Activated T-helper 9 cell treated with anti-CD3 and anti-CD28 coated beads, Interleukin-2, amount 50 U/mL, for 16 hours (primary cell): Measurements from ENCODE around the gene KRT23.

ENCODE experiments used
- DNase-seq: peaks from one replicate; pipeline ENCODE4 v3.0.0-alpha.2; 2020; ENCODE audit warnings: low read depth

Gene KRT23

DNA sequence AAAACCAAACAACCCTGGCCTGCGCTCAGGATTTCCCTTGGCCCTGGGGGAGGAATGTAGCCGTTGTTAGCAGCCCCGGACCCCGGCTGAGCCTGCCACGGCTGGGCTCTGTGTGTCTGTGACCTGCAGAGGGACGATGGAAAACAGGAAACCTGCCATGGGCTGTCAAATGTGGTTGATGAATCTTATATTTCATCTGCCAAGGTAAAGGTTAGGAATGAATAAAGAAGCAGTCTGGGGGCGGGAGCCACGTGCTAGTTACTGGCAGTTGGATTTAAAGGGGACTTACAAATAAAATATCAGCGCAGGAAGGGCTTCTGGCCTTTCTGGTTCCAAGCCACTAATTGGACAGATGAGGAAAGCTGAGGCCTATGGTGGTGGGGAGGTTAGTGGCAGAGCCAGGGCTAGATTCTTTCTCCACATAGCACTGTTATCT lies at the start of gene KRT23:
KRT23 (minus strand) TSS at position 263 of the 436 bp plus-strand sequence. CDS start 1,043 bp downstream, outside the sequence.
- DNase-seq, result no peak

DNA sequence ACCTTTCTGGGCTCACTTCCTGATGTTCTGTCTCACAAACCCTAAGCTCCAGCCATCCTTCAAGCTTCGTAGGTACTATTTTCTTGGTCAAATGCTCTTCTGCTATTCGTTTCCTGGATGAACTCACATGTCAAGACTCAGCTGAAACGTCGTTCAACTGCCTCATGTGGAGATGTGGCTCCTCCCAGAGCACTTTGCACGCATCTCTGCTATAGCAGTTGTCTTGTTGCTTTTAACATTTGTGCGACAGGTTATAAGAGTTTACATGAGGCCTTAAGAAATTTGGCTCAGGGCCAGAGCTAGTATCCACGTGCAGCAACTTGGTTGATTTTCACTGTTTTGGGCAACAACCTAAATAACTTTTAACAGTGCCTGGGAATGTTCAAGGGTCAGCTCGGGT lies 49.5 kb upstream of the KRT23 start:
- DNase-seq, result no peak

DNA sequence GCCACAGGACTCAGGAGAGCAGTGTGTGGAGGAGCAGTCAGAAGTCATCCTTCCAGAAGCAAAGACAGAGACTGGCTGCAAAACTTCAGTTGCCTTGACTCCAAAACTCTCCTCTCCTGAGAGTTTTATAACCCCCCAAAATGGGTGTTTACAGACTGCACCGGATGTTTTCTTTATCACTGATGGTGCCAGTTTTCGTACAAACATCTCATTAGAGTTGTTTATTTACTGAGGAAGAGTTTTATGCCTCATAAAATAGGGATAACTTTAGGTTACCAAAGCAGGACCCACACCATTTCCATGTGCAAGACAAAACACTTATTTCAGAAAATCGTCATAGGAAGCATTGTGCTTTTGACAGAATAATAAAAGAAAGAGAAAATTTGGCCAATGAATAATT lies 46.8 kb upstream of the KRT23 start, which contains the start of gene KRT40:
KRT40 (minus strand) TSS at position 101 of the 400 bp plus-strand sequence; CDS start at position 48, 53 bp downstream.
- DNase-seq, result no peak

DNA sequence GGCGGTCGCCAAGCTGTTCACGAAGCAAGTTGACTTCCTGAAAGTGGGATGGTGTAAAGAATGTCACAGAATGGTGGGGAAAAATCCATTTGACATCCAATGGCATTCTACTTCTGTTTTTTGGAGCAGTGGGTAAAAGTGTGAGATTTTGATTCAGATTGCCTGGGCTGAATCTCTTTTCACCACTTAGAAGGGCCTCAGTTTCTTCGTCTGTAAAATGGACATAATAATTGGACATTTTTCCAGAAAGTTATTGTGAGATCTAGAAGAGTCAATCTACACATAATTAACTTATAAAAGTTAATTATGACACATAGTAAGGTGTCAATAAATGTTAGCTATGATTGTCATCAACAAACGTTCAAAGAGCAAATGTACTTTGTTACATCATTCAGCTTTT lies 43.7 kb upstream of the KRT23 start:
- DNase-seq, result no peak

- no peak for DNase-seq
Observed at GRCh38 chr17:40980596-40980995, 43.1 kb upstream of the KRT23 start.

DNA sequence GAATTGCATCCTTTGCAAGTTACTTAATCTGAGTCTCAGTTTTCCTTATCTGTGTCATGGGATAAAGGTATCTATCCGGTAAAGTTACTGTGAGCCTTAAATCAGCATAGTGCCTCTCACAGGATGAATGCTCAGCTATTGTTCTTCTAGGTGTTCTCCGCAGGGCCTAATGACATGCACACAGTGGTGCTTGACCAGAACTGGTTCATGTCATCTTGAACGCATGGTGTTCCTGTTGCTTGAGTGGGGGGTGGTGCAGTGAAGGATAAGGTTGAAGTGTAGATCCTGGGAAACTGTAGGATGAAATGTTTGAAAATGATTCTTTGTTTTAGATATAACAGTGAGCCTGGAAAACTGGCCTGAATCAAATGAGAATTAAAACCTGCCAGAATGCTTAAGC lies 42.7 kb upstream of the KRT23 start:
- DNase-seq, result no peak

DNA sequence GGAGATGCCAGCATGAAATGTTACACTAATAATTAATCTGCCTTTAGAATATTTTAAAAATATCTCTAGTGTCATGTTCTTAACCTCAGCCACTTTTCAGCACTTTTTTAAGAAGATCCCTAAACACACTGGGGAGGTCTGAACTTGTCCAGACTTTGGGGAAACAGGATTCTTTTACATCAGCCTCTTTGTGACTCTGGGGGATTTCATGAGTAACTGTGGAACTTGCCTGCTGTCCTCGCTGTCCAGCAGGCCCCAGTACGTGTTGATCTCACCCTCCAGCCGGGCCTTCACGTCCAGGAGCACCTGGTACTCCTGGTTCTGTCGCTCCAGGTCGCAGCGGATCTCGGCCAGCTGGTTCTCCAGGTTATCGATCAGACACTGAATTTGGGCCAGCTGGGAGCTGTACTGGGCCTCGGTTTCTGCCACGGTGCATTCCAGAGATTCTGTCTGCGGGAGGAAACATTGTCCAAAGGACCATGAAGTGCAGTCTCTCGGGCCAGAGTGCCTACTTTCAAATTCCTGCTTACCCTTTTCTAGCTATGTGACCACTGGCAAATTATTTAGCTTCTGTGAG lies 41.2 kb upstream of the KRT23 start:
- no peak for DNase-seq

GRCh38 chr17:40975516-40975915 lies 38.1 kb upstream of the KRT23 start:
- no peak for DNase-seq

- no peak for DNase-seq
Observed at GRCh38 chr17:40974366-40974765, 36.9 kb upstream of the KRT23 start.

DNA sequence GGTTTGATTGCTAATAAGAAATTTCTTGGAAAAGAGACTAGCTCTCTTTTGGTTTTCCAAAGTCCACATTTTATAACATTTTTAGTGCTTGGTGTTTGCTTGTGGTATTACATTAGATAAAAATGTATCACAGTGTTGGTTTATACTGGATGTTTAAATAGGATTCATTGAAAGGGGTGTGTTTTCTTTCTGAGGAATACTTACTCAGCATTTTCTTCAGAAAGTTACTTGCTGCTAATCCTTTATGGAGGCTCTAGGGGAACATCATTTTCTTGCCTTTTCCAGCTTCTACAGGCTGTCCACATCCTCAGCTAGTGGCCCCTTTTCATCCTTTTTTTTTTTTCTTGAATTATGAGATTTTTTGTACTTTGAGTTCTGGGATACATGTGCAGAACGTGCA lies 30.1 kb upstream of the KRT23 start:
- no peak for DNase-seq

DNA sequence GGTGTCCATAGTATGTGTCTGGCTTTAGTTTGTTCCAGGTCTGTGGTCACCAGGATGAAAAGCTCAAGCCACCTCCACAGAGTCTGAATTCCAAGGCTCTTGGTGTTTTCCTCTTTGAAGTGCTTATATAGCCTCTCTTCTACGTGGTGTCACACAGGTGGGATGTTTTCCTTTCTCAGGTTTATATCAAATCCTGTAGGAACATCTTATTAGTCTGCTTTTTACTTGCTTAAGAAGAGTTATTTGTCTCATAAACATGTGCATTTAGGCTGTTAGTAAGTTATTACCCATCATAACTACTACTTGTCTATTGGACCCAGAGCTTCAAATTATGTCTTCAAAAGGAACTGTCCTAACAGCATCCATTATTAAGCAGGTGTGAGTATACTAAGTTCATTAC lies 29.4 kb upstream of the KRT23 start, which contains the start of gene KRT39:
KRT39 (minus strand) TSS at position 101 of the 400 bp plus-strand sequence; CDS start at position 9, 92 bp downstream.
- DNase-seq, result no peak

GRCh38 chr17:40963838-40964237 lies 26.4 kb upstream of the KRT23 start:
- no peak for DNase-seq

- DNase-seq, result no peak
Observed at GRCh38 chr17:40962059-40962561, 24.7 kb upstream of the KRT23 start.

GRCh38 chr17:40961591-40961990 lies 24.1 kb upstream of the KRT23 start:
- no peak for DNase-seq

- DNase-seq, result no peak
Observed at GRCh38 chr17:40960144-40960543, 22.7 kb upstream of the KRT23 start.

DNA sequence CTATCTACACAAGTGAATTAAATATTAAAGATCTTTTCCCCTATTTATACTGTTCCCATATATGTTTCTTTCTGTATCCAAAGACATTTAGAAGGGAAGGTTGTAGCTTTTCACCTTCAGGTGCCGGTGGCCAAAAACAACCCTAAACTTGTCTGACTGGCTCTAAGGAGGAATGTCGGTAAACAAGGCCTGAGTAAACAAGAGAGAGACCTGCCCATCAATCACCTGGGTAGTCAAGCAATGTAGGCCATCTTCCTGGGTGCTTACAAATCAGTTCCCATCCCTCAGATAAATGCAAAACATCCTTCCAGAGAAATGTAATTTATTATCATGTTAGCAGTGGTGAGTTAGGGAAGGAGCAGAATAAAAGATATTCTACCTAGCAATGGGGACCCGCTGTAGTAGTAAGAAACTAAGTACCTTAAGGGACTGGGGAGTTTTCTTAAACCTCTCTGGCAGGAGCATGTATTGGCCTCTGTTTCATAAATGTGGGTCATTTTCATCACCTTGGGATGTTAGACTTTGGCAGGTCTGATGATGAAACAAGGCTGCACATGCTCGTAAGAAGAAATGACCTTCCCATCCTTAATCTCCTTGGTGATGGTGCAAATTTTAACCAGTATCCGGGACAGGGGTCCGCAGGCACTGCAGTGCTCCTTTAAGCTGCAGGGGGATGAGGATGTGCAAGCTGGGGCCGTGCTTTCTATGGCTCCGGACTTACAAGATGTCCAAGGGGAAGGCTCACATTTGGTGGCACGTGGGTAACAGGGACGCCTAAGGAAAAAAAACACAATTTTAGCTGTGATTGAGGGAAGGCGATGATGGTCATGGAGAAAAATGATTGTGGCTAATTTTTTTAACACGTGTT lies 20.9 kb upstream of the KRT23 start:
- DNase-seq, result no peak

GRCh38 chr17:40956401-40957254 lies 19.2 kb upstream of the KRT23 start:
- no peak for DNase-seq

GRCh38 chr17:40953881-40954280 lies 16.4 kb upstream of the KRT23 start:
- DNase-seq, result no peak

DNA sequence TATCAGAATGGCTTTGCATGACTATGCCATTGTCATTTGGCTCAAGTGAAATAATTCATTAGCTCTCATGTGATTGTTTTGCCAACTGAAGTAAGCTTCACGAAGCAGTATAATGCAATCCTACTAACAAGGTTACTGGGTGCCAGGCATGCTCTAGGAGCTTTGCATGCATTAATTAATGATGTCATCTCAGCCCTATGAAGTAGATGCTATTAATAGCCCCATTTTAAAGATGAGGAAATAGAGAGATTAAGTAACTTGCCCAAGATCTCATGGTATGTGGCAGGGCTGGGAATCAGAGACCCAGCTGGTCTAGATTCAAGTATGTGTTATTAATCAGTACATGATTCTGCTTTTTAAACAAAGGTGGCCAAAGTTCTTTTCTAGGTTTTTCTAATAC lies 15.2 kb upstream of the KRT23 start:
- no peak for DNase-seq

DNA sequence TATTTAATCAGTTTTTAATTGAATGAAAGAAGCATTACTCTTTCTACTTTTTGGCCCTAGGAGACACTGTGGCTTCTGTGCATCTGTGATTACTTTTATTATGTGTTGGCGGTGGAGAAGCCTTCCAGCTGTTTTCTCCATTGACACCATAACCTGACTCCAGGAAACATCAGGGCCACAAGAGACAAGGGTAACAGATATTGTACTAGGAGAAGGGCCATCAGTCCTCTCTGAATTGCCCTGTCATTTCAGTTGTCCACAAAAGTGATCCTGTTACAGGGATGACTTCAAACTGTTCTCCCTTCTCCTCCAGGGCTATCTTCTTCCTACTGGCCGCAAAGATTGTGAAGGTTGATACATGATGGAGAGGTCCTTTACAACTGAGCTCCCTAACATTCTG lies 14.7 kb upstream of the KRT23 start:
- DNase-seq, result no peak

- DNase-seq, result no peak
Observed at GRCh38 chr17:40951011-40951622, 13.7 kb upstream of the KRT23 start.

- DNase-seq, result no peak
Observed at GRCh38 chr17:40950176-40950575, 12.7 kb upstream of the KRT23 start.
